Heart left ventricle (tissue), 13 donors: Measurements from ENCODE around the gene YPEL5.

Experiments used
- CTCF ChIP-seq, 12 donors: fragments of 200-600 bp; sonication (generic) in 4 of 12; IDR thresholded peaks; one replicate each; pipeline versions ENCODE4 v1.5.0 to v1.8.0; 2018 to 2022; ENCODE audit warnings: antibody characterized with exemption in 12 of 12, mild to moderate bottlenecking in 5 of 12
- POLR2A ChIP-seq, 2 donors: fragments of 450-650 bp; IDR thresholded peaks; one replicate each; pipeline ENCODE4 v1.6.1; 2017; ENCODE audit warnings: antibody characterized with exemption in 2 of 2, mild to moderate bottlenecking in 2 of 2, moderate library complexity in 2 of 2
- donor health status: ischemic (EF 13 %, LVEDD 7.1; RV severe dilation, severe dysfunction).
- donor health status: DM: no; HTN: yes; CAD: no.
- donor health status: DM: no; HTN: no; CAD: no.
- donor health status: ischemic (EF 25% LVEDD 6.9; RV normal size, moderate dysfunction).
- donor health status: ischemic (EF 25% LVEDD 5.7; RV mildly dilated, moderate dysfunction).
- donor health status: ischemic (EF 35%, LVEDD 5.7; RV mildly dilated, moderate dysfunction).
- donor health status: nonischemic (EF 11% LVEDD 7.7; RV severe dilation, severe dysfunction).
- donor health status: DM: yes; HTN: yes; CAD: no.
- donor health status: PGD.
- donor health status: ischemic (EF 29% LVEDD 5.4; RV normal size, mild dysfunction).
- donor health status: nonischemic (EF 23%, LVEDD 6.1; RV moderate dilation, normal function).

- TF ChIP-seq CTCF (IDR thresholded peaks at IDR 0.05) (no peak), POLR2A (IDR thresholded peaks at IDR 0.05) (no peak)
Observed at GRCh38 chr2:30152385-30152784, 5.6 kb downstream of the YPEL5 start.
